PFSK-1 (cell line): ENCODE results near the gene DNAJB2. TPM values are rescaled to one million over a fixed set of nuclear protein-coding genes. Genes with fewer than 3 reads are reported as not detected.
A peak's percentile ranks its signal among the peaks of the same experiment; 100 is the strongest.

Source experiments
- FOXP2 ChIP-seq: optimal IDR thresholded peaks from 2 replicates; pipeline ENCODE3; 2011; ENCODE audit warnings: borderline replicate concordance, control low read depth, inconsistent platforms; ENCODE audit not compliant: insufficient read depth; ENCODE audit errors: extremely low read length, extremely low read depth
- POLR2AphosphoS5 ChIP-seq: IDR thresholded peaks from 2 replicates; pipeline ENCODE4 v1.6.1; 2012; ENCODE audit warnings: low read depth, mild to moderate bottlenecking, control low read depth, low read length, moderate library complexity
- SIN3A ChIP-seq: IDR thresholded peaks from 2 replicates; pipeline ENCODE4 v1.6.1; 2012; ENCODE audit warnings: mild to moderate bottlenecking, low read length, moderate library complexity, borderline replicate concordance; ENCODE audit not compliant: insufficient read depth
- TAF1 ChIP-seq: IDR thresholded peaks from 2 replicates; pipeline ENCODE4 v1.6.1; 2012; ENCODE audit warnings: low read length, control low read depth, borderline replicate concordance; ENCODE audit not compliant: insufficient read depth
- polyA plus RNA-seq: library from polyadenylated mRNA; unstranded; fragments of >200 nt; gene quantifications from one replicate; pipeline ENCODE4 v1.2.1, GENCODE V29; 2012; ENCODE audit warnings: low read depth, missing spikeins; ENCODE audit not compliant: insufficient read length
- TF ChIP-seq, protein P1 (sequence below), 2 experiments: IDR thresholded peaks; 2 replicates each; pipeline versions ENCODE4 v1.6.1 to v1.8.0; 2011 to 2012; ENCODE audit warnings: low read depth in 2 of 2, low read length in 2 of 2, control low read depth in 1 of 2, inconsistent platforms in 1 of 2, mild to moderate bottlenecking in 1 of 2, moderate library complexity in 1 of 2; ENCODE audit not compliant: insufficient read depth in 1 of 2

Gene DNAJB2
- polyA plus RNA-seq = 41.4 TPM

DNA sequence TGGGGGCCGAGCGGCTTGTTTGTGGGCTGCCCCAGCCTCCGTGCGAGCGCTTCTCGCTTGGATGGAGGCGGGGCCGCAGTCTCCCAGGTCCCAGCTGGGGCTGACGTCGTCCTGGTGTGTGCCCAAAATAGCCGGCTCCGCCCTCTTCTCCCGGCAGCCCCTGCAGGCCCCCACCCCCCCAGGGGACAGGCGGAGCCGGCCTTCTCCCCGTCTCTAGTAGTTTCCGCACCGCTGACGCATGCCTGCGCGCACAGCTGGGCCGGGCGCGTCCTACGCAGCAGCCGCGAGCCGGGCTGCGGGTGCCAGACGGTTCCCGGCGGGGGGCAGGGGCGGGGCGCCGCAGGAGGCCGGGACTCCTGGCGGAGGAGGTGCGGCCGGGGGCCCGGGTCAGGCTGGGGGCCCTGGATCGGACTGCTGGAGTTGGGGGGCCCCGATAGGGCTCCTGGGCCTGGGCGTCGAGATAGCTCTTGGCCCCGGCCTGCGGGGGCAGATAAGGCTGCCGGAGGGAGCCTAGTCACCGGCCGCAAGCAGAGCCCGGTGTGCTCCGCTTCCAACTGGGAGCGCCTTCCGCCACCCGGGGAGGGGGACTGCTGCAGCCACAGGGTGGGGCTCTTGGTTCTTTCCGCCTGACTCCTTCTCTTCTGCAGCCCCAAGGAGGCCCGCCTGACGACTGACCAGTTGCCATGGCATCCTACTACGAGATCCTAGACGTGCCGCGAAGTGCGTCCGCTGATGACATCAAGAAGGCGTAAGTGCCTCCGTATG, at the start of gene DNAJB2:
Gene DNAJB2 (plus strand): TSS at position 216 of the 765 bp plus-strand sequence. CDS start 468 bp downstream, at position 684.
- peak; percentile 73; the same call in 1 of the 2 replicates for TF ChIP-seq POLR2AphosphoS5
- TF ChIP-seq TAF1 = no peak
- TF ChIP-seq SIN3A = peak; percentile 81; the same call in 1 of the 2 replicates
- peak; percentile 73 for TF ChIP-seq FOXP2
- TF ChIP-seq, protein P1, sequence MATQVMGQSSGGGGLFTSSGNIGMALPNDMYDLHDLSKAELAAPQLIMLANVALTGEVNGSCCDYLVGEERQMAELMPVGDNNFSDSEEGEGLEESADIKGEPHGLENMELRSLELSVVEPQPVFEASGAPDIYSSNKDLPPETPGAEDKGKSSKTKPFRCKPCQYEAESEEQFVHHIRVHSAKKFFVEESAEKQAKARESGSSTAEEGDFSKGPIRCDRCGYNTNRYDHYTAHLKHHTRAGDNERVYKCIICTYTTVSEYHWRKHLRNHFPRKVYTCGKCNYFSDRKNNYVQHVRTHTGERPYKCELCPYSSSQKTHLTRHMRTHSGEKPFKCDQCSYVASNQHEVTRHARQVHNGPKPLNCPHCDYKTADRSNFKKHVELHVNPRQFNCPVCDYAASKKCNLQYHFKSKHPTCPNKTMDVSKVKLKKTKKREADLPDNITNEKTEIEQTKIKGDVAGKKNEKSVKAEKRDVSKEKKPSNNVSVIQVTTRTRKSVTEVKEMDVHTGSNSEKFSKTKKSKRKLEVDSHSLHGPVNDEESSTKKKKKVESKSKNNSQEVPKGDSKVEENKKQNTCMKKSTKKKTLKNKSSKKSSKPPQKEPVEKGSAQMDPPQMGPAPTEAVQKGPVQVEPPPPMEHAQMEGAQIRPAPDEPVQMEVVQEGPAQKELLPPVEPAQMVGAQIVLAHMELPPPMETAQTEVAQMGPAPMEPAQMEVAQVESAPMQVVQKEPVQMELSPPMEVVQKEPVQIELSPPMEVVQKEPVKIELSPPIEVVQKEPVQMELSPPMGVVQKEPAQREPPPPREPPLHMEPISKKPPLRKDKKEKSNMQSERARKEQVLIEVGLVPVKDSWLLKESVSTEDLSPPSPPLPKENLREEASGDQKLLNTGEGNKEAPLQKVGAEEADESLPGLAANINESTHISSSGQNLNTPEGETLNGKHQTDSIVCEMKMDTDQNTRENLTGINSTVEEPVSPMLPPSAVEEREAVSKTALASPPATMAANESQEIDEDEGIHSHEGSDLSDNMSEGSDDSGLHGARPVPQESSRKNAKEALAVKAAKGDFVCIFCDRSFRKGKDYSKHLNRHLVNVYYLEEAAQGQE (IDR thresholded peaks at IDR 0.05; ENCODE audit: insufficient read depth in 1 of 2, low read depth in 2 of 2, low read length in 2 of 2) = no peak; a peak in 1 of 4 replicates

DNA sequence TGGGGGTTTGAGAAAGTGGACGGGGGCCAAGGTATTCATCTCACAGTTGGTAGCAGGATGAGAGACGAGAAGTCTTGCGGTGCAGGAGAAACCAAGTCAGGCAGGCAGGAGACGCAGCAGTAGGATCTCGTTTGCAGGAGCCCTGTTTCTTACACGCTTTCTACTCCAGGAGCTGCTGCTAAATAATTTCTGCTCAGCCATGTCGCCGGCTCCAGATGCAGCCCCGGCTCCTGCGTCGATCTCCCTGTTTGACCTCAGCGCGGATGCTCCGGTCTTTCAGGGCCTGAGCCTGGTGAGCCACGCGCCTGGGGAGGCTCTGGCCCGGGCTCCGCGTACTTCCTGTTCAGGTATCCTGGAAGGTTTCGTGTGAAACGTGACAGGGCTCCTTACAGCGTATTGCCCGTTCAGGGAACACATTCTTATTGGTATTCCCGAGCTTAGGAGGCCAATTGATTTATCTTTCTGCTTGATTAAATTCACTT, 49.1 kb upstream of the DNAJB2 start:
- 0 out of 2 replicates have a peak, but pooled peaks have one; percentile 4 for TF ChIP-seq POLR2AphosphoS5
- TF ChIP-seq SIN3A = no peak

DNA sequence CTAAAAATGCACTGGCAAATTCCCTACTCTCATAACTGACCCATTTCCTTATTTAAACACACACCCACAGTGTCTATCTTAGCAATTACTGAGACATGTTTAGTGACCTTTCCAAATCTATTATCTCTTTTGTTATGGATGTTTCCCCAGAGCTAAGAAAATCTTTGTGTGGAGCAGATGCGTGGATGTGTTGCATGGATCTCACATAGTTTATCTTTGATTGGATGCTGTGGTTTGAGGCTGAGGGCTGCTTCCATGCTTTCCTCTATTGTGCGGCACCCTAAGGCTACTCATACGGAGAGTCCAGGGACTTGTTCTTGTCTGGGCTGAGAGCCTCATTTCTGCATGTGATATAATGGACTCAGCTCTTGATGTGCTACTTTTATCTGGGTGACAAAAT, 44.8 kb upstream of the DNAJB2 start:
- TF ChIP-seq FOXP2 (no peak), SIN3A (no peak), TAF1 (no peak), POLR2AphosphoS5 (no peak)
- TF ChIP-seq, protein P1 (IDR thresholded peaks at IDR 0.05; ENCODE audit: insufficient read depth in 1 of 2, low read depth in 2 of 2, low read length in 2 of 2) = no peak

DNA sequence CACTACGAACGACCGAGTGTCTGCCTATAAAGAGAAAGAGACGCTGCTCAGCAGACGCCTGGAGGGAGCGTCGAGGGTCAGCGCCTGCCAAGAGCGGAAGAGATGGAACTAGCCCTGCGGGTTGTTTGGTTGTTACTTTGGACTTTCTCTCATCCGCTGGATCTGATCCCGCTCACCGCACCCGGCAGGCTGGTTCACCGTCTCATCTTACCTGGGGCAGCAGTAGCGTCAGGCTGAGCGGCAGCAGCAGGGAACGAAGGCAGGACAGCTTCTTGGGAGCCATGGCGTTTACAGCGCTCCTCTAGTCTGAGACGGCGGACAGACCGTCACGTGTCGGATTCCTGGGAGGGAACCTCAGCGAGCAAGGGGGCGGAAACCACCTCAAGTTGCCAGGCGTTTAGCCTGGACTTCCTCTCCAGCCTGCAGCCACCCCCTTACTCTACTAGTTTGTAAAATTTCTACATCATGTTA, 35.8 kb upstream of the DNAJB2 start:
- no peak for TF ChIP-seq POLR2AphosphoS5
- TF ChIP-seq FOXP2 = no peak
- TF ChIP-seq, protein P1 (IDR thresholded peaks at IDR 0.05; ENCODE audit: insufficient read depth in 1 of 2, low read depth in 2 of 2, low read length in 2 of 2) = no peak
- no peak for TF ChIP-seq TAF1
- TF ChIP-seq SIN3A = no peak

DNA sequence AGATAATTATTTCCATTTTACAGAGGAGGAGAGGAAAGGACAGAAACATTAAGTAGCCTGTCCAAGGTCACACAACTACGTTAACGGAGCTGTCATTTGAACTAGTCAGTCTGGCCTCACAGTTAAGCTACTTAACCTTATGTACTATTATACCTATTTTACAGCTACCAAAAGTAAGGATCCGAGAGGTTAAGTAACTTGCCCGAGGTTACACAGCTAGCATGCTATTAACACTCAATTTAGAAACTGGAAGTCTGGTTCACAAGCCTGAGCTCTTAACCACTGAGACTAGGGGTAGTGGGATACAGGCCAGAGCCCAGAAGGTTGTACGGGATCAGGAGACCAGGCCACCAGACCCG, 34.4 kb upstream of the DNAJB2 start:
- TF ChIP-seq FOXP2 = no peak
